GM19372 (cell line): ENCODE data around the gene RGS4.

Experiments
- ATAC-seq: cut with Tn5 transposase; IDR thresholded peaks from one replicate; pipeline ENCODE4 v1.9.1; 2021; ENCODE audit warnings: mild to moderate bottlenecking, low read depth, moderate library complexity; ENCODE audit not compliant: unreplicated experiment

The RGS4 gene

GRCh38 chr1:163094589-163094988 is 25.4 kb downstream of the RGS4 start:
- ATAC-seq, result no peak

GRCh38 chr1:163095213-163095612 is 26.1 kb downstream of the RGS4 start:
- no peak for ATAC-seq

DNA sequence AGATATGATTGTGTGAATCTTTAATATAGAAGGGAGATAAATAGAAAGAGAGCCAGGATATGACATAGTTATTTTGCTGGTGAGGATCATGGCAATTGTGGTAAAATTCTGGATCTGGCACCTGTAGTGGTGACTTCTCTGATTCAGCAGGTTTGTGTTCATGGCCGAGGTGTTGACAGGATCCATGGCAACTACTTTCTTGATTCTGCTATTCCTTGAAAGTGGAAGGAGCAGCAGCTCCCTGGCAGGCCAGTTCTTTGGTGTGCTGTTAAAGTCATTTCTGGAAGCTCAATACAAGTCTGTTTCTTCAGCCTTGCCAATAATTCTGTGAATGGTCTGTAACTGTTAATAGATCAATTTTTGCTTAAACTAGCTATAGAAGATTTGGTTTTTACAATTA is 33.4 kb downstream of the RGS4 start:
- ATAC-seq, result no peak

GRCh38 chr1:163104385-163105099 is 35.4 kb downstream of the RGS4 start:
- no peak for ATAC-seq

DNA sequence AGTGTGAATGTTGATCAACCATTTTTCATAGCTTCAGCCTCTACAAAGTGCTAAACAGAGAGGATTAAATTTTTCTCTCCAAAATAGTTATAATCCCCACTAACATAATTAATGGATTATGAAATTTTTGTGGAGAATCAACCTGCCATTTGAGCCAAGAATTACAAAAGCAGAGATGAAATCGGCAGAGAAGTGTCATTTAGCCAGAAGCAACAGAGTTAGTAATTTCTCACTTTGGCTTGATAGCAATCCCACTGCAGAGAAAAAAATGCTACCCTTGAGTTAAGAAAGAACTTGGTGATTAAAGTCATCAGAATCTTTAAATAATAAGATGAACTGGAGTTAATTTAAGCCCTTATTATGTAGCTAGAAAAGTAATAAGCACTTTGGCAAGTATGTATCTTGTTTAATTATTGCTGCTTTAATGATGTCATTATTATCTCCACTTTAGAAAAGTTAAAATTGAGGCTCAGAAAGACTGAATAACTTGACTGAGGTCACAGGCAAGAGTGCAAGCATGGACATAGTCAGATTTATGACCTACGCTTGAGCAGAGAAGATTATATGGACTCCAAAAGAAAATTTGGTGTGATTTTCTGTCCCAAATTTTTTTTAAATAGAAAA is 37.3 kb downstream of the RGS4 start:
- no peak for ATAC-seq

DNA sequence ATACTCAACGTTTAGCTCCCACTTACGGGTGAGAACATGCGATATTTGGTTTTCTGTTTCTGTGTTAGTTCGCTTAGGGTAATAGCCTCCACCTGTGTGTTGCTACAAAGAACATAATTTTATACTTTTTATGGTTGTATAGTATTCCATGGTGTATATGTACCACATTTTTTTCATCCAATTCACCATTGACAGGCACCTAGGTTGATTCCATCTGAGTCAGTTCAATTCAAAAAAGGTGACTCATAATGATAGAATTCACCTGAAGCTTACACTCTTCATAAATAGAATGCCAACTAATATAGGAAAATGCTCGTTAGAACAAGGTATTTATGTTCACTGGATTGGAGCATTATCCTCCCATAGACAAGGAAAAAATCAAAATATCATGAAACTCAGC is 38.5 kb downstream of the RGS4 start:
- no peak for ATAC-seq

DNA sequence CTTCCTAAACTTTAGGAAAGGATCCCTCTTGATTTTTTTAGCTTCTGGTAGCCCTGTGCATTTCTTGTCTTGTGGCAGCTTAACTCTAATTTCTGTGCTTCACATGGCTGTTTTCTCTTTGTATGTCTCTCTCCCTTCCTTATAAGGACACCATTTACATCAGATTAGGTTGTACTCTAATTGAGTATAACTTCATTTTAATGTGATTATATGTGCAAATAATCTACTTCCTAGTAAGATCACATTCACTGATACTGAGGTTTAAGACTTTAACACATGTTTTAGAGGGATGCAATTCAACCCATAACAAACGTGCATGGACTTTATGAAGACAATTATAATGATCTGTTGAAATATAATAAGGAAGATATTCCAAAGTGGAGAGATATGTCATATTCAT is 46.7 kb downstream of the RGS4 start:
- ATAC-seq, result no peak

DNA sequence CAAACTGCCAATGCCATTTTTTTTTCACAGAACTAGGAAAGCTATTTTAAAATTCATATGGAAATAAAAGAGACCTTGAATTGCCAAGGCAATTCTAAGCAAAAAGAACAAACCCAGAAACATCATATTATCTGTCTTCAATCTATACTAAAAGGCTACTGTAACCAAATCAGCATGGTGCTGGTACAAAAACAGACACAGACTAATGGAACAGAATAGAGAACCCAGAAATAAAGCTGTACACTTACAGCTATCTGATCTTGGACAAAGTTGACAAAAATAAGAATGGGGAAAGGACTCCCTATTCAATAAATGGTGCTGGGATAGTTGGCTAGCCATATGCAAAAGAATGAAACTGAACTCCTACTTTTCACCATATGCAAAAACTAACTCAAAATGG is 50.5 kb downstream of the RGS4 start:
- ATAC-seq, result no peak

- no peak for ATAC-seq
Measured at GRCh38 chr1:163120372-163120771, 51.2 kb downstream of the RGS4 start.

DNA sequence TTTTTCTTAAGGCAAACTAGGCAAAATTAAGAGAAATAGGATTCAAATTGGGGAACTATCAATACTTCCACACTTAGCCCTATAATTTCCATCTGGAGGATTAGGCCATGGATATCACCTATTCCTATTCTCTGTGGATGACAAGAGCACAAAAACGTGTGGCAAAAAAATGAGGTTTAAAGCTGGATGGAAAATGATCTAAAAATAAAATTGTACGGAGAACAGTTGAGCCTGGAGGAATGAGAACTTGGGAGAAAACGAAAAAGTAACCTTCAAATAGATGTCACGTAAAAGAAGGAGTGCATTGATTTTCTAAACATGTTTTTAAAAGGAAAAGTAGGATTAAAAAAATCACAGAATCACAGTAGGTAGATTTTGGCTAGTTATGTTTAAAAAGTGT is 55.7 kb downstream of the RGS4 start:
- no peak for ATAC-seq
